HCT116 (cell line): ENCODE results near the gene PLXNC1.

Experiments
- EZH2 ChIP-seq: fragments of 200-600 bp; sonication (generic); IDR thresholded peaks from 2 replicates; pipeline ENCODE4 v1.6.1; 2017; ENCODE audit warnings: antibody characterized with exemption, mixed run types
- POLR2A ChIP-seq: IDR thresholded peaks from 2 replicates; pipeline ENCODE4 v1.7.0; 2011; ENCODE audit warnings: borderline replicate concordance; ENCODE audit not compliant: insufficient read depth, insufficient read length; ENCODE audit errors: extremely low read depth
- POLR2AphosphoS5 ChIP-seq: IDR thresholded peaks from 2 replicates; pipeline ENCODE4 v1.6.1; 2011; ENCODE audit warnings: mild to moderate bottlenecking, low read depth, low read length, moderate library complexity
- TCF7L2 ChIP-seq: IDR thresholded peaks from 2 replicates; pipeline ENCODE4 v1.7.0; 2011; ENCODE audit warnings: borderline replicate concordance, inconsistent platforms; ENCODE audit not compliant: insufficient read depth, insufficient read length; ENCODE audit errors: extremely low read depth
- TF ChIP-seq, protein P1 (sequence below), 3 experiments: fragments of 200-600 bp in 1 of 3; sonication (generic) in 1 of 3; IDR thresholded peaks in 2 of 3; conservative IDR thresholded peaks in 1 of 3; 2 replicates each; pipeline ENCODE4 v1.5.1; 2012 to 2017; ENCODE audit warnings: low read depth in 2 of 3, low read length in 2 of 3, antibody characterized with exemption in 1 of 3, borderline replicate concordance in 1 of 3, control low read depth in 1 of 3, mild to moderate bottlenecking in 1 of 3, mixed read lengths in 1 of 3, mixed run types in 1 of 3, moderate library complexity in 1 of 3; ENCODE audit not compliant: insufficient read depth in 1 of 3
- TF ChIP-seq, protein P2 (sequence below): IDR thresholded peaks from 2 replicates; pipeline ENCODE4 v1.6.1; 2012; ENCODE audit warnings: low read depth
- TF ChIP-seq, protein P3 (sequence below): IDR thresholded peaks from 2 replicates; pipeline ENCODE4 v1.6.1; 2011; ENCODE audit warnings: mild to moderate bottlenecking, low read length, moderate library complexity; ENCODE audit not compliant: insufficient replicate concordance; ENCODE audit errors: extremely low read depth

DNA sequence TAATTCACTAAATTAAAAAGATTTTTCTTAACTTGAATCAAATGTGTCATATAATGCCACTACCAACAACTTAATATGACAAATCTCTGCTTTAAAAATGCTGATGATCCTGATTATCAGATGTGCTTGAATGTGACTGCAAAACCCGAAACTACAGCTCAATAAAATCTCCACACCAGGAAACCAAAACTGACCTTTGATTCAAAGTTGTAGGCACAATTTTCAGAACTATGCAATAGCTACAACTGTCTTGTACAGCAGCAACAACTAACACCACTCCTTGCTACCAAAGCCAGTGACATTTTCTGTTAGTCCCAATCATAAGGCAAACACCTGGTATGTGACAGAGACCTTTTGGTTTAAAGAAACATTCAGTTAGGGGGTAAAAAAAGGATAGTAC, 164.0 kb downstream of the PLXNC1 start:
- TF ChIP-seq POLR2A, result no peak
- TF ChIP-seq, protein P1, sequence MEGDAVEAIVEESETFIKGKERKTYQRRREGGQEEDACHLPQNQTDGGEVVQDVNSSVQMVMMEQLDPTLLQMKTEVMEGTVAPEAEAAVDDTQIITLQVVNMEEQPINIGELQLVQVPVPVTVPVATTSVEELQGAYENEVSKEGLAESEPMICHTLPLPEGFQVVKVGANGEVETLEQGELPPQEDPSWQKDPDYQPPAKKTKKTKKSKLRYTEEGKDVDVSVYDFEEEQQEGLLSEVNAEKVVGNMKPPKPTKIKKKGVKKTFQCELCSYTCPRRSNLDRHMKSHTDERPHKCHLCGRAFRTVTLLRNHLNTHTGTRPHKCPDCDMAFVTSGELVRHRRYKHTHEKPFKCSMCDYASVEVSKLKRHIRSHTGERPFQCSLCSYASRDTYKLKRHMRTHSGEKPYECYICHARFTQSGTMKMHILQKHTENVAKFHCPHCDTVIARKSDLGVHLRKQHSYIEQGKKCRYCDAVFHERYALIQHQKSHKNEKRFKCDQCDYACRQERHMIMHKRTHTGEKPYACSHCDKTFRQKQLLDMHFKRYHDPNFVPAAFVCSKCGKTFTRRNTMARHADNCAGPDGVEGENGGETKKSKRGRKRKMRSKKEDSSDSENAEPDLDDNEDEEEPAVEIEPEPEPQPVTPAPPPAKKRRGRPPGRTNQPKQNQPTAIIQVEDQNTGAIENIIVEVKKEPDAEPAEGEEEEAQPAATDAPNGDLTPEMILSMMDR (IDR thresholded peaks at IDR 0.05 in 2 of 3, conservative IDR thresholded peaks at IDR 0.05 in 1 of 3; ENCODE audit: borderline replicate concordance in 1 of 3, insufficient read depth in 1 of 3, low read depth in 2 of 3, low read length in 2 of 3), result no peak
- TF ChIP-seq, protein P2, sequence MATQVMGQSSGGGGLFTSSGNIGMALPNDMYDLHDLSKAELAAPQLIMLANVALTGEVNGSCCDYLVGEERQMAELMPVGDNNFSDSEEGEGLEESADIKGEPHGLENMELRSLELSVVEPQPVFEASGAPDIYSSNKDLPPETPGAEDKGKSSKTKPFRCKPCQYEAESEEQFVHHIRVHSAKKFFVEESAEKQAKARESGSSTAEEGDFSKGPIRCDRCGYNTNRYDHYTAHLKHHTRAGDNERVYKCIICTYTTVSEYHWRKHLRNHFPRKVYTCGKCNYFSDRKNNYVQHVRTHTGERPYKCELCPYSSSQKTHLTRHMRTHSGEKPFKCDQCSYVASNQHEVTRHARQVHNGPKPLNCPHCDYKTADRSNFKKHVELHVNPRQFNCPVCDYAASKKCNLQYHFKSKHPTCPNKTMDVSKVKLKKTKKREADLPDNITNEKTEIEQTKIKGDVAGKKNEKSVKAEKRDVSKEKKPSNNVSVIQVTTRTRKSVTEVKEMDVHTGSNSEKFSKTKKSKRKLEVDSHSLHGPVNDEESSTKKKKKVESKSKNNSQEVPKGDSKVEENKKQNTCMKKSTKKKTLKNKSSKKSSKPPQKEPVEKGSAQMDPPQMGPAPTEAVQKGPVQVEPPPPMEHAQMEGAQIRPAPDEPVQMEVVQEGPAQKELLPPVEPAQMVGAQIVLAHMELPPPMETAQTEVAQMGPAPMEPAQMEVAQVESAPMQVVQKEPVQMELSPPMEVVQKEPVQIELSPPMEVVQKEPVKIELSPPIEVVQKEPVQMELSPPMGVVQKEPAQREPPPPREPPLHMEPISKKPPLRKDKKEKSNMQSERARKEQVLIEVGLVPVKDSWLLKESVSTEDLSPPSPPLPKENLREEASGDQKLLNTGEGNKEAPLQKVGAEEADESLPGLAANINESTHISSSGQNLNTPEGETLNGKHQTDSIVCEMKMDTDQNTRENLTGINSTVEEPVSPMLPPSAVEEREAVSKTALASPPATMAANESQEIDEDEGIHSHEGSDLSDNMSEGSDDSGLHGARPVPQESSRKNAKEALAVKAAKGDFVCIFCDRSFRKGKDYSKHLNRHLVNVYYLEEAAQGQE, result no peak
- TF ChIP-seq POLR2AphosphoS5, result no peak
- no peak for TF ChIP-seq EZH2
- TF ChIP-seq TCF7L2, result no peak
- TF ChIP-seq, protein P3, sequence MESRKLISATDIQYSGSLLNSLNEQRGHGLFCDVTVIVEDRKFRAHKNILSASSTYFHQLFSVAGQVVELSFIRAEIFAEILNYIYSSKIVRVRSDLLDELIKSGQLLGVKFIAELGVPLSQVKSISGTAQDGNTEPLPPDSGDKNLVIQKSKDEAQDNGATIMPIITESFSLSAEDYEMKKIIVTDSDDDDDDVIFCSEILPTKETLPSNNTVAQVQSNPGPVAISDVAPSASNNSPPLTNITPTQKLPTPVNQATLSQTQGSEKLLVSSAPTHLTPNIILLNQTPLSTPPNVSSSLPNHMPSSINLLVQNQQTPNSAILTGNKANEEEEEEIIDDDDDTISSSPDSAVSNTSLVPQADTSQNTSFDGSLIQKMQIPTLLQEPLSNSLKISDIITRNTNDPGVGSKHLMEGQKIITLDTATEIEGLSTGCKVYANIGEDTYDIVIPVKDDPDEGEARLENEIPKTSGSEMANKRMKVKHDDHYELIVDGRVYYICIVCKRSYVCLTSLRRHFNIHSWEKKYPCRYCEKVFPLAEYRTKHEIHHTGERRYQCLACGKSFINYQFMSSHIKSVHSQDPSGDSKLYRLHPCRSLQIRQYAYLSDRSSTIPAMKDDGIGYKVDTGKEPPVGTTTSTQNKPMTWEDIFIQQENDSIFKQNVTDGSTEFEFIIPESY, result no peak
